ENCODE results near the gene SMURF2. TPM values are rescaled to one million over a fixed set of nuclear protein-coding genes. Genes with fewer than 3 reads are reported as not detected.

The SMURF2 gene
- polyA plus RNA-seq, 1 of the 3 experiments (the other 2 are of a cell fraction), result 36.6 TPM

DNA sequence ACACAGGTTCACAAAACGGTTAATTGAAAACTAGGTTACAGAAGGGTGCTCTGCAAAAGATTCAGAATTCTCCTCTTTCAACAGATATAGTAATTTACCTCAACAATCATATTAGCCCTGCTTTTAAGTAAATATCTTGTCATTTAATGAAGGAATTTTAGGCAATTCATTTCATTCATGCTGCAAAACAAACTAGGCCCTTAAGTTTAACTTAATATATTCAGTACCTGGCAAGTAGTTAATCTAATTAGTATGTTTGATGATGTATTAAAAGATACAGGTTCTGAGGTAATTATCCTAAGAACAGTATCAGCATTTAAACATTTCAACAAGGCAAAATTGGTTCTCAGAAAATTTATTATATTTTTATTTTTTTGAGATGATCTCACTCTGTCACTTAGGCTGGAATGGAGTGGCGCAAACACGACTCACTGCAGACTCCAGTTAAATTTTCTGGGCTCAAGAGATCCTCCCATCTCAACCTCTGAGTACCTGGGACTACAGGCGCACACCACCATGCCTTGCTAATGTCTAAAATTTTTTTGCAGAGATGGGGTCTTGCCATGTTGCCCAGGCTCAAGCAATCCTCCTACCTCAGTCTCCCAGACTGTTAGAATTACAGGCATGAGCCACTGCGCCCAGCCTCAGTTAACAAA lies 44.9 kb downstream of the SMURF2 start:
- 90% methylated on average over 5 of the region's 5 CpGs for WGBS (ENCODE audit: low lambda C conversion rate)
- Histone ChIP-seq H4K20me1 (ENCODE audit: insufficient read depth) (peaks cover 93% of the 10 kb centered on the region), H3K4me3 (ENCODE audit: low read depth in 2 of 2, low read length in 1 of 2) (no peak overlapping the region), H3F3A (replicated peaks; ENCODE audit: insufficient read depth) (peaks cover 67% of the 10 kb centered on the region), H3K9me2 (no peaks in the 10 kb centered on the region), H3K27ac (ENCODE audit: low read depth in 2 of 2, low read length in 1 of 2) (peak overlapping the region in 1 of 2 experiments; percentile 73; a peak in 2 of 4 replicates), H2AFZ (ENCODE audit: low read depth) (no peak overlapping the region), H3K36me3 (replicated peaks in 1 of 2; ENCODE audit: control insufficient read depth in 1 of 2, insufficient read depth in 2 of 2, low read length in 1 of 2) (peaks cover 0 to 23% of the 10 kb centered on the region in 2 experiments), H3K79me2 (ENCODE audit: insufficient read depth) (peaks cover 100% of the 10 kb centered on the region), H3K9me3 (no peaks in the 10 kb centered on the region), H3K27me3 (ENCODE audit: insufficient read depth) (no peaks in the 10 kb centered on the region), H3K4me2 (peak overlapping the region; percentile 13; the same call in 1 of the 2 replicates), H3K9ac (no peak overlapping the region), H3K4me1 (ENCODE audit: control insufficient read depth in 1 of 2, insufficient read depth in 2 of 2, low read depth in 1 of 2, low read length in 1 of 2) (peaks cover 3 to 48% of the 10 kb centered on the region in 2 experiments)
- DNase-seq, result no peak
- ChIA-PET CTCF (interaction anchor here (1.4 kb wide), 1 partner anchor 10 kb away, joined by 4 read pairs; no protein-coding TSS in a partner anchor), POLR2A (no interaction called here)
- TF ChIP-seq MXI1 (IDR thresholded peaks at IDR 0.05; ENCODE audit: low read depth, low read length) (no peak), FOSL2 (IDR thresholded peaks at IDR 0.05; ENCODE audit: borderline replicate concordance, low read depth) (no peak), NFIC (IDR thresholded peaks at IDR 0.05; ENCODE audit: borderline replicate concordance) (no peak), NRF1 (IDR thresholded peaks at IDR 0.05; ENCODE audit: low read depth, low read length) (no peak), YY1 (IDR thresholded peaks at IDR 0.05; ENCODE audit: low read depth) (no peak), CHD2 (IDR thresholded peaks at IDR 0.05; ENCODE audit: low read length, partially characterized antibody) (no peak), EP300 (IDR thresholded peaks at IDR 0.05; ENCODE audit: borderline replicate concordance in 1 of 2, low read depth in 1 of 2, low read length in 1 of 2) (no peak), RFX5 (IDR thresholded peaks at IDR 0.05; ENCODE audit: low read length) (no peak), SIN3A (IDR thresholded peaks at IDR 0.05; ENCODE audit: borderline replicate concordance, low read depth, low read length) (no peak), FOXM1 (IDR thresholded peaks at IDR 0.05; ENCODE audit: low read depth) (no peak), FOXJ3 (CRISPR knock-in tag; IDR thresholded peaks at IDR 0.05) (no peak)
- TF ChIP-seq, protein P1, sequence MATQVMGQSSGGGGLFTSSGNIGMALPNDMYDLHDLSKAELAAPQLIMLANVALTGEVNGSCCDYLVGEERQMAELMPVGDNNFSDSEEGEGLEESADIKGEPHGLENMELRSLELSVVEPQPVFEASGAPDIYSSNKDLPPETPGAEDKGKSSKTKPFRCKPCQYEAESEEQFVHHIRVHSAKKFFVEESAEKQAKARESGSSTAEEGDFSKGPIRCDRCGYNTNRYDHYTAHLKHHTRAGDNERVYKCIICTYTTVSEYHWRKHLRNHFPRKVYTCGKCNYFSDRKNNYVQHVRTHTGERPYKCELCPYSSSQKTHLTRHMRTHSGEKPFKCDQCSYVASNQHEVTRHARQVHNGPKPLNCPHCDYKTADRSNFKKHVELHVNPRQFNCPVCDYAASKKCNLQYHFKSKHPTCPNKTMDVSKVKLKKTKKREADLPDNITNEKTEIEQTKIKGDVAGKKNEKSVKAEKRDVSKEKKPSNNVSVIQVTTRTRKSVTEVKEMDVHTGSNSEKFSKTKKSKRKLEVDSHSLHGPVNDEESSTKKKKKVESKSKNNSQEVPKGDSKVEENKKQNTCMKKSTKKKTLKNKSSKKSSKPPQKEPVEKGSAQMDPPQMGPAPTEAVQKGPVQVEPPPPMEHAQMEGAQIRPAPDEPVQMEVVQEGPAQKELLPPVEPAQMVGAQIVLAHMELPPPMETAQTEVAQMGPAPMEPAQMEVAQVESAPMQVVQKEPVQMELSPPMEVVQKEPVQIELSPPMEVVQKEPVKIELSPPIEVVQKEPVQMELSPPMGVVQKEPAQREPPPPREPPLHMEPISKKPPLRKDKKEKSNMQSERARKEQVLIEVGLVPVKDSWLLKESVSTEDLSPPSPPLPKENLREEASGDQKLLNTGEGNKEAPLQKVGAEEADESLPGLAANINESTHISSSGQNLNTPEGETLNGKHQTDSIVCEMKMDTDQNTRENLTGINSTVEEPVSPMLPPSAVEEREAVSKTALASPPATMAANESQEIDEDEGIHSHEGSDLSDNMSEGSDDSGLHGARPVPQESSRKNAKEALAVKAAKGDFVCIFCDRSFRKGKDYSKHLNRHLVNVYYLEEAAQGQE (IDR thresholded peaks at IDR 0.05; ENCODE audit: low read depth, low read length), result no peak
- TF ChIP-seq, protein P2, sequence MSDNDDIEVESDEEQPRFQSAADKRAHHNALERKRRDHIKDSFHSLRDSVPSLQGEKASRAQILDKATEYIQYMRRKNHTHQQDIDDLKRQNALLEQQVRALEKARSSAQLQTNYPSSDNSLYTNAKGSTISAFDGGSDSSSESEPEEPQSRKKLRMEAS (IDR thresholded peaks at IDR 0.05; ENCODE audit: low read depth), result no peak
- TF ChIP-seq, protein P3, sequence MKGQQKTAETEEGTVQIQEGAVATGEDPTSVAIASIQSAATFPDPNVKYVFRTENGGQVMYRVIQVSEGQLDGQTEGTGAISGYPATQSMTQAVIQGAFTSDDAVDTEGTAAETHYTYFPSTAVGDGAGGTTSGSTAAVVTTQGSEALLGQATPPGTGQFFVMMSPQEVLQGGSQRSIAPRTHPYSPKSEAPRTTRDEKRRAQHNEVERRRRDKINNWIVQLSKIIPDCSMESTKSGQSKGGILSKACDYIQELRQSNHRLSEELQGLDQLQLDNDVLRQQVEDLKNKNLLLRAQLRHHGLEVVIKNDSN (IDR thresholded peaks at IDR 0.05; ENCODE audit: borderline replicate concordance, low read depth), result no peak
- TF ChIP-seq, protein P4, sequence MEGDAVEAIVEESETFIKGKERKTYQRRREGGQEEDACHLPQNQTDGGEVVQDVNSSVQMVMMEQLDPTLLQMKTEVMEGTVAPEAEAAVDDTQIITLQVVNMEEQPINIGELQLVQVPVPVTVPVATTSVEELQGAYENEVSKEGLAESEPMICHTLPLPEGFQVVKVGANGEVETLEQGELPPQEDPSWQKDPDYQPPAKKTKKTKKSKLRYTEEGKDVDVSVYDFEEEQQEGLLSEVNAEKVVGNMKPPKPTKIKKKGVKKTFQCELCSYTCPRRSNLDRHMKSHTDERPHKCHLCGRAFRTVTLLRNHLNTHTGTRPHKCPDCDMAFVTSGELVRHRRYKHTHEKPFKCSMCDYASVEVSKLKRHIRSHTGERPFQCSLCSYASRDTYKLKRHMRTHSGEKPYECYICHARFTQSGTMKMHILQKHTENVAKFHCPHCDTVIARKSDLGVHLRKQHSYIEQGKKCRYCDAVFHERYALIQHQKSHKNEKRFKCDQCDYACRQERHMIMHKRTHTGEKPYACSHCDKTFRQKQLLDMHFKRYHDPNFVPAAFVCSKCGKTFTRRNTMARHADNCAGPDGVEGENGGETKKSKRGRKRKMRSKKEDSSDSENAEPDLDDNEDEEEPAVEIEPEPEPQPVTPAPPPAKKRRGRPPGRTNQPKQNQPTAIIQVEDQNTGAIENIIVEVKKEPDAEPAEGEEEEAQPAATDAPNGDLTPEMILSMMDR (IDR thresholded peaks at IDR 0.05), result no peak
- TF ChIP-seq, protein P5, sequence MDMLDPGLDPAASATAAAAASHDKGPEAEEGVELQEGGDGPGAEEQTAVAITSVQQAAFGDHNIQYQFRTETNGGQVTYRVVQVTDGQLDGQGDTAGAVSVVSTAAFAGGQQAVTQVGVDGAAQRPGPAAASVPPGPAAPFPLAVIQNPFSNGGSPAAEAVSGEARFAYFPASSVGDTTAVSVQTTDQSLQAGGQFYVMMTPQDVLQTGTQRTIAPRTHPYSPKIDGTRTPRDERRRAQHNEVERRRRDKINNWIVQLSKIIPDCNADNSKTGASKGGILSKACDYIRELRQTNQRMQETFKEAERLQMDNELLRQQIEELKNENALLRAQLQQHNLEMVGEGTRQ (IDR thresholded peaks at IDR 0.05; ENCODE audit: borderline replicate concordance, low read depth, low read length), result no peak
- TF ChIP-seq, protein P6, sequence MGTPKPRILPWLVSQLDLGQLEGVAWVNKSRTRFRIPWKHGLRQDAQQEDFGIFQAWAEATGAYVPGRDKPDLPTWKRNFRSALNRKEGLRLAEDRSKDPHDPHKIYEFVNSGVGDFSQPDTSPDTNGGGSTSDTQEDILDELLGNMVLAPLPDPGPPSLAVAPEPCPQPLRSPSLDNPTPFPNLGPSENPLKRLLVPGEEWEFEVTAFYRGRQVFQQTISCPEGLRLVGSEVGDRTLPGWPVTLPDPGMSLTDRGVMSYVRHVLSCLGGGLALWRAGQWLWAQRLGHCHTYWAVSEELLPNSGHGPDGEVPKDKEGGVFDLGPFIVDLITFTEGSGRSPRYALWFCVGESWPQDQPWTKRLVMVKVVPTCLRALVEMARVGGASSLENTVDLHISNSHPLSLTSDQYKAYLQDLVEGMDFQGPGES (IDR thresholded peaks at IDR 0.05; ENCODE audit: low read depth, low read length), result no peak
